ENCODE results near the gene SPATA6L.
"Not testable (repeated sequence)": the region's sequence is repeated elsewhere in the genome, so short reads cannot be mapped to it uniquely, and the experiment has no call there.

The SPATA6L gene

DNA sequence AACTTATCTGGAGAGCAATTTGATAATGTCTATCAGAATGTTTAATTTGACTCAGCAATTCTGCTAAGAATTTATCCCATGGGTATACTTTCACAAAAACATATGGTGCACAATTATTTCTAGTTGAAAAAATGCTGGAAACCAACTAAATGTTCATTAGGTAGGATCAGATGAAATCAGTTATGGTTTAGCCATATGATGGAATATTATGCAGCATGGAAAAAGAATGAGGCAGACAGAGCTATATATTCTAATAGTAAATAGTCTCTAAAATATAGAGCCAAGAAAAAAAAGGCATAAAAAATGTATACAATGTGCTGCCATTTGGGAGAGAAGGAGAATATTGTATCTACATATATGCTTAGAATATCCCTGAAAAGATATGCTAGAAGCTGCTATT lies 3.6 kb upstream of the SPATA6L start:
- Histone ChIP-seq H3K4me1 (ENCODE audit: control insufficient read depth, insufficient read depth, low read length) (no peaks in the 10 kb centered on the region), H3K36me3 (ENCODE audit: control insufficient read depth, insufficient read depth, low read length) (no peaks in the 10 kb centered on the region), H3K27ac (ENCODE audit: low read depth, low read length) (no peak overlapping the region), H3K9ac (ENCODE audit: low read length) (no peak overlapping the region), H3K4me3 (ENCODE audit: low read length) (no peak overlapping the region), H3K27me3 (ENCODE audit: control insufficient read depth, insufficient read depth, low read length) (no peaks in the 10 kb centered on the region)

- no peaks in the 10 kb centered on the region for H3K4me1 ChIP-seq (ENCODE audit: control insufficient read depth, insufficient read depth, low read length)
- H3K36me3 ChIP-seq (ENCODE audit: control insufficient read depth, insufficient read depth, low read length), result no peaks in the 10 kb centered on the region
- no peak overlapping the region for H3K4me3 ChIP-seq (ENCODE audit: low read length)
- H3K27ac ChIP-seq (ENCODE audit: low read depth, low read length), result no peak overlapping the region
- H3K27me3 ChIP-seq (ENCODE audit: control insufficient read depth, insufficient read depth, low read length), result no peaks in the 10 kb centered on the region
- H3K9ac ChIP-seq (ENCODE audit: low read length), result no peak overlapping the region
These were observed 2.3 kb upstream of the SPATA6L start for GRCh38 chr9:4668604-4669003.

DNA sequence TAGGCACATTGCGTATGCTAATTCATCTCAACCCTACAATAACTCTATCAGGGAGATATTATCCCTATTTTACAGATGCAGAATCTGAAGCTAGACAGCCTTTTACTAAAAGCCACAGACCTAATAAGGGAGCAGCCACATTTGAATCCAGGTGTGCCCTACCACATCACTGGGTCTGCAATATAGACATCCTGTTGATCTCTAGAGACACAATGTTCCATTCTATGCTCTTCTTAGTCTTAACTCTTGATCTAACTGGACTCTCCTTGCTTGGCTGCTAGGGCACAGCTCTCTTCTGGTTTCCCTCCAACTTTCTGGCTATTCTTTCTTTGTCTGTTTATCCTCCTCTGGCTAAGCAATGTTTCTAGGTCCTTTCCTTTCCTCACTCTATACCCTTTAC lies 1.4 kb upstream of the SPATA6L start:
- Histone ChIP-seq H3K4me3 (ENCODE audit: low read length) (no peak overlapping the region), H3K27me3 (ENCODE audit: control insufficient read depth, insufficient read depth, low read length) (no peaks in the 10 kb centered on the region), H3K27ac (ENCODE audit: low read depth, low read length) (no peak overlapping the region), H3K36me3 (ENCODE audit: control insufficient read depth, insufficient read depth, low read length) (no peaks in the 10 kb centered on the region), H3K4me1 (ENCODE audit: control insufficient read depth, insufficient read depth, low read length) (no peaks in the 10 kb centered on the region), H3K9ac (ENCODE audit: low read length) (no peak overlapping the region)

DNA sequence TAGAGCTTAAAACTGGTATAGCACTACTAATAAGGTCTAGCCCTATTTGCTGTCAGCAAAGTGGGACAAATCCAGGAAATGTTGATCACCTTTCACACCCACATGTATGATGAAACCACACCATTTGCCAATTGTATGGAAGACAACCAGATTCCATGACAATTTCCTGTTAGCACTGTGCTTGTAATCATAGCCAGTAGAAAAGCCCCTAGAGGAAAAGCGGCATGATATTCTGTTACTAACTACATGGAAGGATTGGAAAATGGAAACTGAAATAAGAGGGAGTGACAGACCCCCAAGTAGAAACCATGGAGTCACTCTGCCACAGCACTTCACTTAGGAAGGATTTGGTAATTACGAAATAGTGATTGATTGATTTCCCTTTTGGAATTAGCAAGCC lies 923 bp downstream of the SPATA6L start:
- H3K4me3 ChIP-seq (ENCODE audit: low read length), result no peak overlapping the region
- H3K9ac ChIP-seq (ENCODE audit: low read length), result no peak overlapping the region
- no peak overlapping the region for H3K27ac ChIP-seq (ENCODE audit: low read depth, low read length)
- H3K4me1 ChIP-seq (ENCODE audit: control insufficient read depth, insufficient read depth, low read length), result no peaks in the 10 kb centered on the region
- no peaks in the 10 kb centered on the region for H3K27me3 ChIP-seq (ENCODE audit: control insufficient read depth, insufficient read depth, low read length)
- no peaks in the 10 kb centered on the region for H3K36me3 ChIP-seq (ENCODE audit: control insufficient read depth, insufficient read depth, low read length)

DNA sequence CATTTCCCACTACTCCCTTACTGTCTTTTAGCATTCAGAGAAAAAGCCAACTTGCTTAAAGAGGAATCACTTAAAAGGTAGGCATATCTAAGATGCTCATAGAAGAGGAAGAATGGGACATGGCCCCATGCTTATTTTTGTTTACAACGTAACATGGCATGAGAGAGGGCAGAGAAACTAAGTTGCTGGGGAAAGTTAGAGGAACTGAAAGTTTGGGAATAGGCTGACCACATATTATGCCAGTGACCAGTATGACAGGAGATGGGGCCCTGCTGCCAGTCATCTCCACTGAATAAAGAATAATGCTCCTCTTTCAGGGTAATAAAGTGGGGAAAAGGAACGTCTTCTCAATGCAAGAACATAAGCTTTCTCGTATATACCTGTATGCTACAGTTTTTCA lies 2.3 kb downstream of the SPATA6L start:
- Histone ChIP-seq H3K27ac (ENCODE audit: low read depth, low read length) (no peak overlapping the region), H3K4me1 (ENCODE audit: control insufficient read depth, insufficient read depth, low read length) (no peaks in the 10 kb centered on the region), H3K4me3 (ENCODE audit: low read length) (no peak overlapping the region), H3K9ac (ENCODE audit: low read length) (no peak overlapping the region), H3K27me3 (ENCODE audit: control insufficient read depth, insufficient read depth, low read length) (no peaks in the 10 kb centered on the region), H3K36me3 (ENCODE audit: control insufficient read depth, insufficient read depth, low read length) (no peaks in the 10 kb centered on the region)

DNA sequence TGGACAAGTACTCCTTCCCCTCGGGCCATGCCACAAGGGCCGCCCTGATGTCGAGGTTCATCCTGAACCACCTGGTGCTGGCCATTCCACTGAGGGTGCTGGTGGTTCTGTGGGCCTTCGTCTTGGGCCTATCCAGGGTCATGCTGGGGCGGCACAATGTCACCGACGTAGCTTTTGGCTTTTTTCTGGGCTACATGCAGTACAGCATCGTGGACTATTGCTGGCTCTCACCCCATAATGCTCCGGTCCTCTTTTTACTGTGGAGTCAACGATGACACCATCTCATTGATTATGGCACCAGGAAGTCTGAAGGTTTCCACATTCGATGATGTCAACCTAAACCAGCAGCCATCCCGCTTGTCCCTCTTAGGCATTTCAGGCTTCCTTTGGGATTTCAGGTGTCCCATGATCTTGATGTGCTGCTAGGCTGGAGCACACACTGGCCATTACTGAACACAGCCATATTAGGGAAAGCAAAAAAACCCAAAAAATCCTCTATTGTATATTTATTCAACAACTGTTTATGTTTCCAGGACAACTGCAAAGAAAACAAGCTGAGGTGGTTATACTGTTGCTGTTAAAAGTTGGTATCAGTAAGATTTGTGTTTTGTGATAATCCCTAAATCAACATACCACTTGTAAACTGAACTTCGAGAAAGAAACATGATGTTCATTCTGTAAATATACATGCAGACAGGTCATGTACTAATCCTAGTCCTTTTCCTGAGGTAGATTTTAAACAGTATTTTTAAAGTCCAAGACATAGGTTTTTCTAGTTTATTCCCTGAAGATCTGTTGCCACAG lies 3.1 kb downstream of the SPATA6L start:
- H3K36me3 ChIP-seq (ENCODE audit: control insufficient read depth, insufficient read depth, low read length), result no peaks in the 10 kb centered on the region
- no peak overlapping the region for H3K27ac ChIP-seq (ENCODE audit: low read depth, low read length)
- H3K27me3 ChIP-seq (ENCODE audit: control insufficient read depth, insufficient read depth, low read length), result no peaks in the 10 kb centered on the region
- H3K4me1 ChIP-seq (ENCODE audit: control insufficient read depth, insufficient read depth, low read length), result no peaks in the 10 kb centered on the region
- no peak overlapping the region for H3K9ac ChIP-seq (ENCODE audit: low read length)
- peak overlapping the region; percentile 84 for H3K4me3 ChIP-seq (ENCODE audit: low read length)

DNA sequence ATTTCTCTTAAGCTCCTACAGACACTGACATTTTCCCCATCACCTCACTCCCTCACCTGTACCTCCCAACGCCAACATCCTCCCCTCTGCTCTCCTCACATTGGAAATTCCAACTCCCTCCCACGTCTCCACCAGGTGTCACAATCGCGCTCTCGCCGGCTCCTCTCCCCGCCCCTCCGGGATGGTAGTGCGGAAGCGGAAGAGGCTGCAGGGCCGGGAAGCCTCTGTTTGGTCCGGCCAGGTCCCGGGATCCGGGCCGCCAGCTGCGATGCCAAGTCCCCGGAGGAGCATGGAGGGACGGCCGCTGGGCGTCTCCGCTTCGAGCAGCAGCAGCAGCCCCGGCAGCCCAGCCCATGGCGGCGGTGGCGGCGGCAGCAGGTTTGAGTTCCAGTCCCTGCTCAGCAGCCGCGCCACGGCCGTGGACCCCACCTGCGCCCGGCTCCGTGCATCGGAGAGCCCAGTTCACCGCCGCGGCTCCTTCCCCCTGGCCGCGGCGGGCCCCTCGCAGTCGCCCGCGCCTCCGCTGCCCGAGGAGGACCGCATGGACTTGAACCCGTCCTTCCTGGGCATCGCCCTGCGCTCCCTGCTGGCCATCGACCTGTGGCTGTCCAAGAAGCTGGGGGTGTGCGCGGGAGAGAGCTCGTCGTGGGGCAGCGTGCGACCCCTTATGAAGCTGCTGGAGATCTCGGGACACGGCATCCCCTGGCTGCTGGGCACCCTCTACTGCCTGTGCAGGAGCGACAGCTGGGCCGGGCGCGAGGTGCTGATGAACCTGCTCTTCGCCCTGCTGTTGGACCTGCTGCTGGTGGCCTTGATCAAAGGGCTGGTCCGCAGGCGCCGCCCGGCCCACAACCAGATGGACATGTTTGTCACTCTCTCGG lies 3.9 kb downstream of the SPATA6L start, which contains the start of gene PLPP6:
PLPP6 (plus strand) TSS at position 187 of the 881 bp plus-strand sequence; CDS start at position 269, 82 bp downstream.
- no peaks in the 10 kb centered on the region for H3K4me1 ChIP-seq (ENCODE audit: control insufficient read depth, insufficient read depth, low read length)

DNA sequence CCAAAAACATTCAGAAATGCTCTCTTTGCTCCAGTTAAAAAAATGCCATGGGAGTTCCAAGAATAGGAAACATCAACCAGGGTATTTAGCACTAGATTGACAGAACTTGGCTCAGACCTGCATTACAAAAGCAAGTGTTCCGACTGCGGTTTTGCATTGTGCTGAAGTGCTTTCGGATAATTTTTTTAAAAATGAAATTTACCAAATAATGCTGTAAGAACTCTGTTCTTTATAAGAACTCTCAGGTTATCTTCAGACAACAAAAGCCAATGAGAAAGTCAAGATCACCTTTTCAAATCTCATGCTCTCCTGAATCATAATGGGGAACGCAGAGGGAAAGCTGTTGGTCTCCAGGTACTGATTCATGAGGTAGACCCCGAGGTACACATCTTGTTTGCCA lies 4.7 kb downstream of the SPATA6L start:
- Histone ChIP-seq H3K27me3 (ENCODE audit: control insufficient read depth, insufficient read depth, low read length) (no peaks in the 10 kb centered on the region), H3K4me1 (ENCODE audit: control insufficient read depth, insufficient read depth, low read length) (no peaks in the 10 kb centered on the region), H3K9ac (ENCODE audit: low read length) (no peak overlapping the region), H3K36me3 (ENCODE audit: control insufficient read depth, insufficient read depth, low read length) (no peaks in the 10 kb centered on the region), H3K4me3 (ENCODE audit: low read length) (peak overlapping the region; percentile 84), H3K27ac (ENCODE audit: low read depth, low read length) (no peak overlapping the region)

More for the DNA sequence above, 3.9 kb downstream of the SPATA6L start, which contains the start of gene PLPP6:
- H3K27me3 ChIP-seq (ENCODE audit: control insufficient read depth, insufficient read depth, low read length), result no peaks in the 10 kb centered on the region
- H3K36me3 ChIP-seq (ENCODE audit: control insufficient read depth, insufficient read depth, low read length), result no peaks in the 10 kb centered on the region
- H3K27ac ChIP-seq (ENCODE audit: low read depth, low read length), result peak within 1 kb of the TSS; percentile 58
- peak within 1 kb of the TSS; percentile 84 for H3K4me3 ChIP-seq (ENCODE audit: low read length)
- H3K9ac ChIP-seq (ENCODE audit: low read length), result peak within 1 kb of the TSS; percentile 19

DNA sequence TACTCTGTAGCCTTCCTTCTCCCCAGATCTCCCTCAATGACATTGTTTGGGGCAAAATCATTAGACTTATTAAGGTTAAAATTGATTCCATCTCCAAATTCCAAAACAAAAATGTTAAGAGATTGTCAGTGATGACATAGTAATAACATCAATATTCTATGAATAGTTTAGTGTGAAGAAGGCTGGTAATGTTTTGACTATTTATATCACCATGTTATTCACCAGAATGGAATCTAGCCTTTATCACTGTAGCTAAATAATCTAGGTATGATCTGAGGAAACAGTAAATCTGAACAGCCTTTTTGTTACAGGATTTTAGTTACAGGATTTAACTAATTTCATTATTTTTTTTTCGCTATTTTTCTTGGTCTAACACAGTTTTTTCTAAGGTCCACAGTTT lies 5.1 kb downstream of the SPATA6L start:
- Histone ChIP-seq H3K4me1 (ENCODE audit: control insufficient read depth, insufficient read depth, low read length) (no peaks in the 10 kb centered on the region), H3K27ac (ENCODE audit: low read depth, low read length) (no peak overlapping the region)

DNA sequence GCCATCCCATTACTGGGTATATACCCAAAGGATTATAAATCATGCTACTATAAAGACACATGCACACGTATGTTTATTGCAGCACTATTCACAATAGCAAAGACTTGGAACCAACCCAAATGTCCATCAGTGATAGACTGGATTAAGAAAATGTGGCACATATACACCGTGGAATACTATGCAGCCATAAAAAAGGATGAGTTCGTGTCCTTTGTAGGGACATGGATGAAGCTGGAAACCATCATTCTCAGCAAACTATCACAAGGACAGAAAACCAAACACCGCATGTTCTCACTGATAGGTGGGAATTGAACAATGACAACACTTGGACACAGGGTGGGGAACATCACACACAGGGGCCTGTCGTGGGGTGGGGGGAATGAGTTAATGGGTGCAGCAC lies 5.6 kb downstream of the SPATA6L start:
- H3K9ac ChIP-seq (ENCODE audit: low read length); H3K4me1 ChIP-seq (ENCODE audit: control insufficient read depth, insufficient read depth, low read length); H3K36me3 ChIP-seq (ENCODE audit: control insufficient read depth, insufficient read depth, low read length); H3K4me3 ChIP-seq (ENCODE audit: low read length); H3K27ac ChIP-seq (ENCODE audit: low read depth, low read length); H3K27me3 ChIP-seq (ENCODE audit: control insufficient read depth, insufficient read depth, low read length): not testable (repeated sequence)

More for the DNA sequence above, 5.1 kb downstream of the SPATA6L start:
- H3K4me3 ChIP-seq (ENCODE audit: low read length), result no peak overlapping the region
- no peaks in the 10 kb centered on the region for H3K36me3 ChIP-seq (ENCODE audit: control insufficient read depth, insufficient read depth, low read length)
- no peaks in the 10 kb centered on the region for H3K27me3 ChIP-seq (ENCODE audit: control insufficient read depth, insufficient read depth, low read length)
- no peak overlapping the region for H3K9ac ChIP-seq (ENCODE audit: low read length)

DNA sequence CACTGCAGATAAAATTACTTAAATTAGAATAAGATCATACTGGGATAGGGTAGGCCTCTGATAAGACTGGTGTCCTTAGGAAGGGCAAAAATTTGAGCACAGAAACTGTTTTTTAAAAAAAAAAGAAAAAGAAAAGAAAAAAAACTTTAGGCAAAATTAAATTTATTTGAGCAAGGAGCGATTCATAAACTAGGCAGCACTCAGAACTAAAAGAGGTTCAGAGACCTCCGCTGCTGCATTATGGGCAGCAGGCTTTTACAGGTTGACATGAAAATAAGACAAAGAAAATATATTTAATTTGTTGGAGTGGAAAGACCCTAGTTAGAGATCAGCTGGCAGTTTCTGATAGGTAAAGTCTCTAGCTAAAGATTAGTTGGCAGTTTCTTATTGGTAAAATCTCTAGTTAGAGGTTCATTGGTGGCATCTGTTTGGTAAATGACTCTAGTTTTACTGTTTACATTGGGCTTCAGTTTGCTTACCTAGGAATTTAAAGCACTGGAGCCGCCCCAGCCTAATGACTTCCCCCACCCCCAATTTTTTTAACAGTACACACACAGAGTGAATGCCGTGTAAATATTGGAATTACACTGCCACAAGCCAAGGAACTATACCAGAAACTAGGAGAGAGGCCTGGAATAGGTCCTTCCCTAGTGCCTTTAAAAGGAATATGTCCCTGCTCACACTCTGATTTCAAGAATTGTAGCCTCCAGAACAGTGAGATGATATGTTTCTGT lies 8.7 kb downstream of the SPATA6L start:
- Histone ChIP-seq H3K9ac (ENCODE audit: low read length) (no peak overlapping the region), H3K27ac (ENCODE audit: low read depth, low read length) (no peak overlapping the region), H3K4me3 (ENCODE audit: low read length) (no peak overlapping the region), H3K4me1 (ENCODE audit: control insufficient read depth, insufficient read depth, low read length) (no peaks in the 10 kb centered on the region), H3K36me3 (ENCODE audit: control insufficient read depth, insufficient read depth, low read length) (no peaks in the 10 kb centered on the region), H3K27me3 (ENCODE audit: control insufficient read depth, insufficient read depth, low read length) (no peaks in the 10 kb centered on the region)

DNA sequence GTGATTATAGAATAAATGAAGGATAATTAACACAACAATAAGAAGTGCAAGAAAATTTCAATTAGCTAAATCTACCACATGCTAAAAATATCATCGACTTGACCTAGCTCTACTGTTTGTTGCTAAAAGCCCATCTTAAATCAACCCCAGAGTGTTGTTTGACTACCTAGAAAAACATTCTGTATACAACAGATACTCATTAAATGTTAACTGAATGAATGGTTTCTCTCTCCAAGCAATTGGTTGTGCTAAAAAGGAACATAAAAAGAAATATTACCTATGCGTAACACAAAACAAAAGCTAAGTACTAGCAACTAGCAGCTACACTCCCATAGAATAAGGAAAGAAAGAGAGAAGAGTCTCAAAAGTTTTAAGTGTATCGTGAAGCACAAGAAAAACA lies 9.7 kb downstream of the SPATA6L start:
- H3K4me3 ChIP-seq (ENCODE audit: low read length), result no peak overlapping the region
- no peak overlapping the region for H3K27ac ChIP-seq (ENCODE audit: low read depth, low read length)
- no peak overlapping the region for H3K9ac ChIP-seq (ENCODE audit: low read length)
- no peaks in the 10 kb centered on the region for H3K36me3 ChIP-seq (ENCODE audit: control insufficient read depth, insufficient read depth, low read length)
- H3K27me3 ChIP-seq (ENCODE audit: control insufficient read depth, insufficient read depth, low read length), result no peaks in the 10 kb centered on the region
- no peaks in the 10 kb centered on the region for H3K4me1 ChIP-seq (ENCODE audit: control insufficient read depth, insufficient read depth, low read length)

Data from rectal smooth muscle tissue (tissue), 1 donor.